Gastroesophageal sphincter (tissue), 4 donors: ENCODE measurements around the gene PPM1H. TPM values are rescaled to one million over a fixed set of nuclear protein-coding genes. Genes with fewer than 3 reads are reported as not detected.
"Not testable (repeated sequence)": the region's sequence is repeated elsewhere in the genome, so short reads cannot be mapped to it uniquely, and the experiment has no call there.

ENCODE experiments used
- ATAC-seq: fragments of 150-250 bp; one replicate; pipeline ENCODE4 v1.9.1; 2016; ENCODE audit warnings: mild to moderate bottlenecking, moderate library complexity
- H3K27ac ChIP-seq, 4 donors: fragments of 200-600 bp; sonication (generic) in 3 of 4; 1 replicate in 3 of 4; 2 replicates in 1 of 4; pipeline ENCODE4 v1.5.1; 2016 to 2019
- H3K27me3 ChIP-seq: fragments of 200-600 bp; sonication (generic); one replicate; pipeline ENCODE4 v1.5.1; 2019
- H3K36me3 ChIP-seq, 2 donors: fragments of 200-600 bp; sonication (generic); one replicate each; pipeline ENCODE4 v1.5.1; 2019; ENCODE audit warnings: control low read depth in 1 of 2
- H3K4me1 ChIP-seq, 3 donors: fragments of 200-600 bp; sonication (generic); 1 replicate in 2 of 3; 2 replicates in 1 of 3; pipeline ENCODE4 v1.5.1; 2016 to 2019; ENCODE audit warnings: control low read depth in 2 of 3
- H3K4me3 ChIP-seq, 2 donors: fragments of 200-600 bp; sonication (generic); one replicate each; pipeline ENCODE4 v1.5.1; 2019; ENCODE audit warnings: mild to moderate bottlenecking in 1 of 2, moderate library complexity in 1 of 2
- H3K9me3 ChIP-seq, 3 donors: fragments of 200-600 bp; sonication (generic); one replicate each; pipeline ENCODE4 v1.5.1; 2017 to 2019; ENCODE audit warnings: control low read depth in 2 of 3
- CTCF ChIP-seq, 4 experiments: fragments of 200-600 bp in 2 of 4; fragments of 450-650 bp in 2 of 4; sonication (generic) in 1 of 4; IDR thresholded peaks; one replicate each; pipeline ENCODE4 v1.5.1; 2017 to 2019; ENCODE audit warnings: antibody characterized with exemption in 4 of 4, mild to moderate bottlenecking in 2 of 4, moderate library complexity in 2 of 4
- EP300 ChIP-seq: sonication (generic); formaldehyde crosslinking; IDR thresholded peaks from one replicate; pipeline ENCODE4 v1.6.1; 2017; ENCODE audit warnings: antibody characterized with exemption, mild to moderate bottlenecking
- POLR2A ChIP-seq, 2 donors: fragments of 450-650 bp; IDR thresholded peaks; one replicate each; pipeline ENCODE4 v1.6.1; 2017; ENCODE audit warnings: antibody characterized with exemption in 2 of 2, mild to moderate bottlenecking in 2 of 2, moderate library complexity in 1 of 2
- POLR2AphosphoS5 ChIP-seq: sonication (generic); formaldehyde crosslinking; IDR thresholded peaks from one replicate; pipeline ENCODE4 v1.6.1; 2017; ENCODE audit warnings: antibody characterized with exemption
- WGBS, 2 donors: methylation state at CpG; one replicate each; pipeline ENCODE4 v1.1.5; 2018; ENCODE audit warnings: low coverage in 1 of 2; 5-methylcytosine and 5-hydroxymethylcytosine counted together
- total RNA-seq, 4 donors: library from RNA; depleted of rRNA; stranded (reverse); fragments of >200 nt; gene quantifications; one replicate each; pipeline ENCODE4 v1.1.0, GENCODE V29; 2016

PPM1H gene
- total RNA-seq, 4 donors from 2014 or later: 1.3 to 1.9 (median 1.6) TPM

- ATAC-seq: no peak
- Histone ChIP-seq H3K27ac (no peak overlapping the region), H3K4me3 (no peak overlapping the region), H3K9me3 (no peaks in the 10 kb centered on the region), H3K36me3 (no peaks in the 10 kb centered on the region), H3K27me3 (no peaks in the 10 kb centered on the region), H3K4me1 (no peaks in the 10 kb centered on the region)
- WGBS, 2 donors: 19 to 65% methylated on average over 2 of the region's 2 CpGs
- TF ChIP-seq EP300 (no peak), POLR2A (IDR thresholded peaks at IDR 0.05) (no peak), CTCF (IDR thresholded peaks at IDR 0.05) (no peak), POLR2AphosphoS5 (no peak)
Measured at GRCh38 chr12:62760779-62761178, 174.2 kb downstream of the PPM1H start.

- not testable (repeated sequence) for H3K4me1 ChIP-seq, H3K36me3 ChIP-seq, ATAC-seq, H3K9me3 ChIP-seq, H3K27me3 ChIP-seq, H3K4me3 ChIP-seq, H3K27ac ChIP-seq
- 72 to 75% methylated on average over 3 of the region's 3 CpGs for WGBS, 2 donors
Measured at GRCh38 chr12:62760341-62760740, 174.6 kb downstream of the PPM1H start.

DNA sequence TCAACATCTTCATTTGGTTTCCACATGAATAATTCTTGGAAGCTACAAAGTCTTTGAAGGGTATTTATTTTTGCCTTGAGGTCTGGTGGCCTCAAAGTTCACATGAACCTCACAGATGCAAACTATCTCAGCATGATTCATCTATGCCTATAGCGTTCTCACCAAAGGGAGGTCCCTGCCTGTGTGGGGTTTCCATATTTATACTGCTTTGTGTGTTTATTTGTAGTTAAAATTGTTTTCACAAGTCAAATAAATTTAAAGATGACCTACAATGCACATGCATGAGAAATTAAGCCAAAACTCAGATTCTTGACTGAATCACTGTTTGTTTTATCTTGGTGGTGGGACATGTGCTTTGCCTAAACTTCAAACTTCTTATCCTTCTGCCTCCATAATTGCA, 176.7 kb downstream of the PPM1H start:
- WGBS, 2 donors: 57 to 65% methylated on average over 1 of the region's 1 CpG
- Histone ChIP-seq H3K27me3 (no peaks in the 10 kb centered on the region), H3K9me3 (no peaks in the 10 kb centered on the region), H3K4me3 (no peak overlapping the region), H3K4me1 (no peaks in the 10 kb centered on the region), H3K27ac (no peak overlapping the region), H3K36me3 (no peaks in the 10 kb centered on the region)
- ATAC-seq: no peak
- no peak for TF ChIP-seq POLR2A (IDR thresholded peaks at IDR 0.05)

GRCh38 chr12:62757048-62757447, 177.9 kb downstream of the PPM1H start:
- ATAC-seq: no peak
- H3K4me1 ChIP-seq: no peaks in the 10 kb centered on the region
- no peaks in the 10 kb centered on the region for H3K27me3 ChIP-seq
- no peak overlapping the region for H3K4me3 ChIP-seq
- TF ChIP-seq POLR2AphosphoS5 (no peak), CTCF (IDR thresholded peaks at IDR 0.05) (no peak), POLR2A (IDR thresholded peaks at IDR 0.05) (no peak), EP300 (no peak)
- WGBS, 2 donors: 83% methylated on average over 2 of the region's 2 CpGs; no CpG with 5 or more reads in 1 of the 2 donors
- no peaks in the 10 kb centered on the region for H3K36me3 ChIP-seq
- no peak overlapping the region for H3K27ac ChIP-seq
- no peaks in the 10 kb centered on the region for H3K9me3 ChIP-seq

DNA sequence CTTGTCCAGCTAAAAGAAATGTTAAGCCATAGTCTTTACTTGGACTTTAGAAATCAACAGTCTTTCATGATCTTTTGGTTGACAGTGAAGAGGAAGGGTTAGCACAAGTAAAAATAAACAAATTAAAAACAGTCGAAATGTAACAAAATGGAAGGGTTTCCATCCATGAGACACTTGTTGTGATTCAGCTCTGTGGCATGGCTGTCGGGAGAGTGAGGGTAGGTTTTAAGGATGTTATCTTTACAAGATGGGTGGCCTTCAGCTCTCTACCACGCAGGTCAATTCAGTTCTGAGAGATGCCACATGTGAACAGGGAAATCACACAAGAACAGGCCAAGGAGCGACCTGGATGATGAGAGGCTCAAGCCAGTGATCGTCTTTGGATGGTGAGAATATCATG, 180.2 kb downstream of the PPM1H start:
- H3K27ac ChIP-seq: no peak overlapping the region
- TF ChIP-seq POLR2A (IDR thresholded peaks at IDR 0.05): no peak
- no peak for TF ChIP-seq POLR2AphosphoS5
- no peak for TF ChIP-seq EP300
- TF ChIP-seq CTCF (IDR thresholded peaks at IDR 0.05): no peak
- no peak for ATAC-seq
- no peaks in the 10 kb centered on the region for H3K9me3 ChIP-seq
- H3K36me3 ChIP-seq: no peaks in the 10 kb centered on the region
- no peak overlapping the region for H3K4me3 ChIP-seq
- H3K4me1 ChIP-seq: no peaks in the 10 kb centered on the region
- no peaks in the 10 kb centered on the region for H3K27me3 ChIP-seq
- WGBS, 2 donors: 91% methylated on average over 5 of the region's 5 CpGs

DNA sequence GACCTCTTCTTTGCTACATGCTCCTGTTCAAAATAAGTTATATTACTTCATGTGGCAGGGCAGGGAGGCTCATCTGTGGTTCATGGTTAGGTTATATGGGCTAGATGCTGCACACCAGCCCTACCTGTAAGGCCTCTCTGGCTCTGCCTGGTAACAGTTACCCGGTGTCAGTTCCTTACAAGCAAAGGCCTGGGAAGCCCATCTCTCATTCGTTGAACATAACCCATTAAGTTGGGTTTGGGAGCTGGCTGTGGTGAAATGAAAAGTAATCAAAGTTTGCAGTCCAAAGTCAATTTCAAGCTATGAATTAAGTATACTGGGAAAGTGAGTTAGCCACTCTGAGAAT, 183.2 kb downstream of the PPM1H start:
- H3K27ac ChIP-seq: no peak overlapping the region
- TF ChIP-seq POLR2A (IDR thresholded peaks at IDR 0.05): no peak
- TF ChIP-seq POLR2AphosphoS5: no peak
- H3K4me1 ChIP-seq: no peaks in the 10 kb centered on the region
- no peak for ATAC-seq
- no peak overlapping the region for H3K4me3 ChIP-seq
- WGBS, 2 donors: 80% methylated on average over 1 to 2 of the region's 2 CpGs
- no peaks in the 10 kb centered on the region for H3K27me3 ChIP-seq
- no peaks in the 10 kb centered on the region for H3K36me3 ChIP-seq
- H3K9me3 ChIP-seq: no peaks in the 10 kb centered on the region
